ENCODE results near the gene GPATCH8.

DNA sequence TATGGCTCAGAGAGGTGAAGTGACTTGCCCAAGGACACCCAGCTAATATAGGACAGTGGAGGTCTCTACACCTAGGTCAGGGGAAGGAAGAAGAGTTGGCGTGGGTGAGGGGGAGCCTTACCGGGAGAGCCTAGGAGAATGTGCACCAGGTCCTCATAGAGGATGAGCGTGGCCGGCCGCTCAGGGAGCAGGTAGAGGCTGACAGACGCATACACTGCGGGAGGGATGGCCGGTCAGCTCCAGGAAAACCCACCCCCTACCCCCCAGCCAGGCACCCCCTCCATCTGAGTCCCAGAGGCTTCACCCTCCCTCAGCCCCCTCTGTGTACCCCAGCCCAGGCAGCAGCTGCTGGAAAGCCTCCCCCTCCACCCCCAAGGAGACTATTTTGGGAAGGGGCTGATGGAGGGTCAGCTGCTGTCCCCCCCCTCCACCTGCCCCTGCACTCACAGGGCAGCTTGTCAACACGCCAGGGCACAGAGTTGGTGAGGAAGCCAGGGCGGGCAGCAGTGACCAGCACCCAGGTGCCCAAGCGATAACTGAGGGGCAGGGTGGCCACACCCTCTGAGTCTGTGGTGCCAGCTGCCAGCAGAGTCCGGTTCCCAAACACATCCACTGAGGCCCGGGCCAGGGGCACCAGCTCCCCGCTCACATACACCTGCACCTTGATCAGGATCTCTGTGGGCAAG is 143.6 kb downstream of the GPATCH8 start:
- TF ChIP-seq POLR2A (IDR thresholded peaks at IDR 0.05): no peak
- TF ChIP-seq, protein P1, sequence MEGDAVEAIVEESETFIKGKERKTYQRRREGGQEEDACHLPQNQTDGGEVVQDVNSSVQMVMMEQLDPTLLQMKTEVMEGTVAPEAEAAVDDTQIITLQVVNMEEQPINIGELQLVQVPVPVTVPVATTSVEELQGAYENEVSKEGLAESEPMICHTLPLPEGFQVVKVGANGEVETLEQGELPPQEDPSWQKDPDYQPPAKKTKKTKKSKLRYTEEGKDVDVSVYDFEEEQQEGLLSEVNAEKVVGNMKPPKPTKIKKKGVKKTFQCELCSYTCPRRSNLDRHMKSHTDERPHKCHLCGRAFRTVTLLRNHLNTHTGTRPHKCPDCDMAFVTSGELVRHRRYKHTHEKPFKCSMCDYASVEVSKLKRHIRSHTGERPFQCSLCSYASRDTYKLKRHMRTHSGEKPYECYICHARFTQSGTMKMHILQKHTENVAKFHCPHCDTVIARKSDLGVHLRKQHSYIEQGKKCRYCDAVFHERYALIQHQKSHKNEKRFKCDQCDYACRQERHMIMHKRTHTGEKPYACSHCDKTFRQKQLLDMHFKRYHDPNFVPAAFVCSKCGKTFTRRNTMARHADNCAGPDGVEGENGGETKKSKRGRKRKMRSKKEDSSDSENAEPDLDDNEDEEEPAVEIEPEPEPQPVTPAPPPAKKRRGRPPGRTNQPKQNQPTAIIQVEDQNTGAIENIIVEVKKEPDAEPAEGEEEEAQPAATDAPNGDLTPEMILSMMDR (IDR thresholded peaks at IDR 0.05): no peak

Data from Peyer's patch (tissue), 4 donors.